ENCODE measurements around the gene ITGA5.
A peak's percentile ranks its signal among the peaks of the same experiment; 100 is the strongest.

The ITGA5 gene

DNA sequence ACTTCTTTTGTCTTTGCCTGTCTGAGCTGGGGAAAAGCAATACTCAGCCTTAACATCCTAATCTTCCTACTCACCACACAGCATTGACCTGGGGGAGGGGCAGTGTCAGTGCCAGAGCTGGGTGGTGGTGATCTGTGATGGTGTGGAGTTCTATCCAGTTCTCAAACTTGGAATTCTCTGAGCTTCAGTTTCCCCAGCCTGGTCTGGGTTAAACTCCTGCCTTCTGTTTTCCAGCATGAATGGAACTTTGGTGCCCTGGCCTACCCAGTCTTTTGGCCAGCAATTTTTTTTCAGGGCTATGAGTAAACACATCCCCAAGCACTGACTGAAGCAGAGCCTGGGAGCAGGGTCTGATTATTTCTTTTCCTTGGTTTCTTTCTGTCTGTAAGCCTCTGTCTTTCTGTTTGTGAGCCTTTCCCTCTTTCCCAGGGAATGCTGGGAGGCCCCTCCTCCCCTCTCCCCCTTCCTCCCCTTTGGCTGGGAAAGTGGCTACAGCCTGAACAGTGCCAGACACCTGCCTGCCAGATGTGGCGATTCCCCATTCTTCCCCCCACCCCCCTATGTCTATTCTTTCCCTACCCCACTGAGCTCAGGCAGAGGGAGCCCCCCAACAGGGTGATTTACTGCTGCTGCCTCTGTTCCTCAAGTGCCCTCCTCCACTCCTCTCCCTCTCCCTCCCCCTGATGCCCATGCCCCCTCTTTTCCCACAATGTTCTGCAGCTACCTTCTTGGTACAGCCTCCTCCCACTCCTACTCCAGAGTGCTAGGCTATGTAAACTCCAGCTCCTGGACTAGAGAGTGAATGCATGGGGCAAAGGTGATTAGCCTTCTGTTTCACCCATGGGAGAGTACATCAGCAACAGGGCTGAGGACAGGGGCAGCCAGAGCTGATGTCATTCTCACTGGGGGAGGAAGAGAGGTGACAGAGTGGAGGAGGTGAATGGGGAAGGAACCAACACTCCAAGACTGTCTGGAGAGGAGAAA is 65.9 kb downstream of the ITGA5 start:
- H3K27me3 ChIP-seq (ENCODE audit: low read depth, low read length) = no peaks in the 10 kb centered on the region
- peaks cover 26 to 36% of the 10 kb centered on the region in 2 donors for H3K4me1 ChIP-seq (ENCODE audit: control insufficient read depth in 1 of 2, insufficient read depth in 2 of 2, low read length in 2 of 2)
- H3K36me3 ChIP-seq (ENCODE audit: control insufficient read depth in 1 of 2, insufficient read depth in 2 of 2, low read length in 2 of 2) = peaks cover 28 to 30% of the 10 kb centered on the region in 2 donors
- H3K4me3 ChIP-seq (ENCODE audit: low read depth in 1 of 2, low read length in 2 of 2) = peak overlapping the region in 1 of 2 donors; percentile 37
- H3K27ac ChIP-seq (ENCODE audit: low read length) = peak overlapping the region; percentile 81
- no peaks in the 10 kb centered on the region for H3K9me3 ChIP-seq (ENCODE audit: control insufficient read depth in 1 of 2, low read length in 2 of 2)

DNA sequence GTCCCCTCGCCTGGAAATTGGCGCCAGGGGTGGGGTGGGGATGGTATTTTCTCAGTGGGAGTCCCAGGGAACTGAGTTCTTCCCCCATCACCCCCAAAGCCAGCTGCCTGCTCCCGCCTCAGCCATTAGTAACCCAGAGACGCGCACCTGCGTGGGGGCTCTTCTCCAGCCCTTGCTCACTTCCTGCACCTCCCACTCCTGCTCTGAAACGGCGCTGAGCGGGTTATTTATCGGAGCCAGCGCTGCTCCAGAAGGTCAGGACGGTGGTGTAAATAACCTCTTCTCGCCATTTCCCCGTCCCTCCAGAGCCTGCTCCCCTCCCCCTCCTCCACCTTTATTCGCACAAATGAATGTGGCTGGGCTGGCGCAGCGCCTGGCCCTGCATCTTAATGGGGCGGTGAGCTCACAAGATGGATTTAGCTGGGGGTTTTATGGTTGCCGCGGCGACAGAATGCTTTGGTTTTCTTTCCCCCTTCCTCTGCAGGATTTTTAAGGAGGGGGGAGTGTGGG is 67.0 kb downstream of the ITGA5 start:
- peak overlapping the region; percentile 10 to 37 for H3K4me3 ChIP-seq (ENCODE audit: low read depth in 1 of 2, low read length in 2 of 2)
- H3K27ac ChIP-seq (ENCODE audit: low read length) = peak overlapping the region; percentile 81
- H3K9me3 ChIP-seq (ENCODE audit: control insufficient read depth in 1 of 2, low read length in 2 of 2) = no peaks in the 10 kb centered on the region
- no peaks in the 10 kb centered on the region for H3K27me3 ChIP-seq (ENCODE audit: low read depth, low read length)
- H3K4me1 ChIP-seq (ENCODE audit: control insufficient read depth in 1 of 2, insufficient read depth in 2 of 2, low read length in 2 of 2) = peaks cover 21 to 27% of the 10 kb centered on the region in 2 donors
- peaks cover 38 to 40% of the 10 kb centered on the region in 2 donors for H3K36me3 ChIP-seq (ENCODE audit: control insufficient read depth in 1 of 2, insufficient read depth in 2 of 2, low read length in 2 of 2)

DNA sequence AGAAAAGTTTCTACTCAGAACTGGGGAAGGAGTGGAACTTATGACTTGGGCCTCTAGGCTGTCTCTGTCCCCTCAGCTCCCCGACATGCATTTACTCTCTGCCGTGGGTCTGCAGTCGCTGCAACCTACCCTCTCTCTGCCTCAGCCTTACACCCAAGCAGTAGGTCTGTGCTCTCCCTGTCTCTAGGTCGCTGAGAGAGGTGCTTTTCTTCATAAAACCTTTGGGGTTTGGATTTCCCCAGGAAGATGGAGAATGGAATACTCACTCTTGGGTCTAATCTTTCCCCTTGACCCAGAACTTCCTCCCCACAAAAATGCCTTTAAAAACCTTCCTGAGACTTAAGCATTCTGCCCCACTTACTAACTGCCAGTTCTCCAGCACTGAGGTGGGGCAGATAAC is 67.7 kb downstream of the ITGA5 start:
- peaks cover 44% of the 10 kb centered on the region in 2 donors for H3K36me3 ChIP-seq (ENCODE audit: control insufficient read depth in 1 of 2, insufficient read depth in 2 of 2, low read length in 2 of 2)
- no peak overlapping the region for H3K27ac ChIP-seq (ENCODE audit: low read length)
- H3K4me1 ChIP-seq (ENCODE audit: control insufficient read depth in 1 of 2, insufficient read depth in 2 of 2, low read length in 2 of 2) = peaks cover 17 to 27% of the 10 kb centered on the region in 2 donors
- no peaks in the 10 kb centered on the region for H3K9me3 ChIP-seq (ENCODE audit: control insufficient read depth in 1 of 2, low read length in 2 of 2)
- no peaks in the 10 kb centered on the region for H3K27me3 ChIP-seq (ENCODE audit: low read depth, low read length)
- H3K4me3 ChIP-seq (ENCODE audit: low read depth in 1 of 2, low read length in 2 of 2) = no peak overlapping the region

DNA sequence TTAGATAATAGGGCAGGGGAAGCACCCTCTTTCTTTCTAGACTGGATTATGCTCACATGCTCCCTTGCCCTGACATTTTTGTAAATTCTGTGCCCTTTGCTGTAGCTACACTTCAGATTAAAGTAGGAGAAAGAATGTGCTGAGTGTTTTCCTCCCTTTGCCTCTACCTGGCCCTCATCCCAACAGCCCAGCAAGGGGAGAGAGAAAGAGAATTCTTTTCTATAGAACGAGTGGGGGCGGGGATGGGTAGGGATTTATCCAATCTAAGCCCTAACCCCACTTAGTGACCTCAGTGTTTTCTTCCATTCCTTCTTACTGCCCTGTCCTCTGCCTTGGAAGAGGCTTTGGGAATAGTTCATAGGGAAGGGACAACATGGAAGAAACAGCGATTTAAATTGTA is 68.3 kb downstream of the ITGA5 start:
- no peaks in the 10 kb centered on the region for H3K27me3 ChIP-seq (ENCODE audit: low read depth, low read length)
- no peak overlapping the region for H3K27ac ChIP-seq (ENCODE audit: low read length)
- peaks cover 44% of the 10 kb centered on the region in 2 donors for H3K36me3 ChIP-seq (ENCODE audit: control insufficient read depth in 1 of 2, insufficient read depth in 2 of 2, low read length in 2 of 2)
- H3K9me3 ChIP-seq (ENCODE audit: control insufficient read depth in 1 of 2, low read length in 2 of 2) = no peaks in the 10 kb centered on the region
- H3K4me3 ChIP-seq (ENCODE audit: low read depth in 1 of 2, low read length in 2 of 2) = no peak overlapping the region
- peaks cover 14 to 27% of the 10 kb centered on the region in 2 donors for H3K4me1 ChIP-seq (ENCODE audit: control insufficient read depth in 1 of 2, insufficient read depth in 2 of 2, low read length in 2 of 2)

GRCh38 chr12:54349679-54350078 is 69.4 kb downstream of the ITGA5 start:
- Histone ChIP-seq H3K4me1 (ENCODE audit: control insufficient read depth in 1 of 2, insufficient read depth in 2 of 2, low read length in 2 of 2) (peaks cover 14 to 27% of the 10 kb centered on the region in 2 donors), H3K27ac (ENCODE audit: low read length) (no peak overlapping the region), H3K27me3 (ENCODE audit: low read depth, low read length) (no peaks in the 10 kb centered on the region), H3K36me3 (ENCODE audit: control insufficient read depth in 1 of 2, insufficient read depth in 2 of 2, low read length in 2 of 2) (peaks cover 47 to 53% of the 10 kb centered on the region in 2 donors), H3K9me3 (ENCODE audit: control insufficient read depth in 1 of 2, low read length in 2 of 2) (no peaks in the 10 kb centered on the region), H3K4me3 (ENCODE audit: low read depth in 1 of 2, low read length in 2 of 2) (no peak overlapping the region)

GRCh38 chr12:54349036-54349435 is 70.0 kb downstream of the ITGA5 start:
- no peak overlapping the region for H3K27ac ChIP-seq (ENCODE audit: low read length)
- H3K27me3 ChIP-seq (ENCODE audit: low read depth, low read length) = no peaks in the 10 kb centered on the region
- no peaks in the 10 kb centered on the region for H3K9me3 ChIP-seq (ENCODE audit: control insufficient read depth in 1 of 2, low read length in 2 of 2)
- H3K4me3 ChIP-seq (ENCODE audit: low read depth in 1 of 2, low read length in 2 of 2) = no peak overlapping the region
- peaks cover 47 to 54% of the 10 kb centered on the region in 2 donors for H3K36me3 ChIP-seq (ENCODE audit: control insufficient read depth in 1 of 2, insufficient read depth in 2 of 2, low read length in 2 of 2)
- H3K4me1 ChIP-seq (ENCODE audit: control insufficient read depth in 1 of 2, insufficient read depth in 2 of 2, low read length in 2 of 2) = peaks cover 14 to 27% of the 10 kb centered on the region in 2 donors
